ENCODE data around the gene RBMS3. TPM values are rescaled to one million over a fixed set of nuclear protein-coding genes. Genes with fewer than 3 reads are reported as not detected.

RBMS3 gene
- total RNA-seq, 1 experiment from 2014 or later: 0.42 TPM

DNA sequence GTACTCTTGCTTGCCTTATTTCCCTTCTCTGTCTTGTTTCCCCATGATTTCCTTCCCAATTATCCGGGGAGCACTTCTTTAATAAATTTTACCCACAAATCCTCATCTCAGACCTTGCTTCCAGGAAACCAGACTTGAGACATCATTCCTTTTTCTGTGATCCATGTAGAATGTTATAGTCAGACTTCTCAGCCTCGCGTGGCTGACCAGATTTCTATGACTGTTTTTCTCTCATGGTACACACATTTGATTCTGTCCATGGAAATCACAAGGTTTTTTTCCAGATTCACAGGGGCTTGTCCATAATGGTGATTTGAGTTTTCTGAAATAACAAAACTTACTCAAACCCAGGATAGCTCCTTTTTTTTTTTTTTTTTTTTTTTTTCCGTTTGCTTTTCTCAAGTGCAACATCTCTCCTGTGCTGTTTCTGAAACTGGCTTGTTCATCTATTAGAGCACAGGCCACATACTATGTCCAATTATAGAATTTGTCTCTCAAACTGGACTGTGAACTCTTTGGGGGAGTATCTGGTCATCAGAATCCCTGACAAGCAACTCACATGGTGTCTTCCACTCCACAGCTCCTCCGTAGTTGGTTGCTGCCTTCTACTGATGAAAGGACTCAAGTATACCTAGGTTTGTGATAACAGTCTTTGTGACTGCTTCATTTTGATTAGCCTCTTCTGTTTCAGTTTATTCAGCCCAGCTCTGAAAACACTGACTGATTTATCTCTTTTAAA lies 50.8 kb downstream of the RBMS3 start:
- H3K27me3 ChIP-seq (ENCODE audit: insufficient read depth, low read length): no peaks in the 10 kb centered on the region
- H3K9me3 ChIP-seq (ENCODE audit: control insufficient read depth in 1 of 2, insufficient read depth in 1 of 2, low read depth in 1 of 2, low read length in 2 of 2): no peaks in the 10 kb centered on the region
- H3K27ac ChIP-seq (ENCODE audit: low read depth, low read length): no peak overlapping the region
- H3K9me2 ChIP-seq (ENCODE audit: insufficient read depth): no peaks in the 10 kb centered on the region
- no peak overlapping the region for H3K4me2 ChIP-seq (ENCODE audit: low read length)
- no peak overlapping the region for H2AFZ ChIP-seq (ENCODE audit: low read depth, low read length, poor library complexity, severe bottlenecking)
- H3K4me1 ChIP-seq (ENCODE audit: control insufficient read depth in 1 of 2, insufficient read depth in 2 of 2, low read length in 2 of 2): peaks cover 0 to 8% of the 10 kb centered on the region in 2 experiments; a peak in 1 of 4 replicates
- intact Hi-C loops (cut with micrococcal nuclease): no loop called here
- POLR2A ChIA-PET: no interaction called here
- TF ChIP-seq SP1 (IDR thresholded peaks at IDR 0.05; ENCODE audit: low read depth) (no peak), FOSL1 (IDR thresholded peaks at IDR 0.05; ENCODE audit: low read depth) (no peak), SIN3A (IDR thresholded peaks at IDR 0.05; ENCODE audit: low read depth) (no peak), YY1 (IDR thresholded peaks at IDR 0.05; ENCODE audit: extremely low read depth, insufficient replicate concordance, low read depth, low read length) (no peak), POLR2A (IDR thresholded peaks at IDR 0.05; ENCODE audit: borderline replicate concordance, extremely low read depth, insufficient read depth, insufficient read length) (no peak), CEBPB (IDR thresholded peaks at IDR 0.05; ENCODE audit: low read depth) (no peak), SRF (IDR thresholded peaks at IDR 0.05; ENCODE audit: low read depth) (no peak), ELF1 (IDR thresholded peaks at IDR 0.05; ENCODE audit: borderline replicate concordance, low read depth) (no peak), JUND (IDR thresholded peaks at IDR 0.05) (no peak)
- TF ChIP-seq, protein P1, sequence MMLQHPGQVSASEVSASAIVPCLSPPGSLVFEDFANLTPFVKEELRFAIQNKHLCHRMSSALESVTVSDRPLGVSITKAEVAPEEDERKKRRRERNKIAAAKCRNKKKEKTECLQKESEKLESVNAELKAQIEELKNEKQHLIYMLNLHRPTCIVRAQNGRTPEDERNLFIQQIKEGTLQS (IDR thresholded peaks at IDR 0.05): no peak
- TF ChIP-seq, protein P2, sequence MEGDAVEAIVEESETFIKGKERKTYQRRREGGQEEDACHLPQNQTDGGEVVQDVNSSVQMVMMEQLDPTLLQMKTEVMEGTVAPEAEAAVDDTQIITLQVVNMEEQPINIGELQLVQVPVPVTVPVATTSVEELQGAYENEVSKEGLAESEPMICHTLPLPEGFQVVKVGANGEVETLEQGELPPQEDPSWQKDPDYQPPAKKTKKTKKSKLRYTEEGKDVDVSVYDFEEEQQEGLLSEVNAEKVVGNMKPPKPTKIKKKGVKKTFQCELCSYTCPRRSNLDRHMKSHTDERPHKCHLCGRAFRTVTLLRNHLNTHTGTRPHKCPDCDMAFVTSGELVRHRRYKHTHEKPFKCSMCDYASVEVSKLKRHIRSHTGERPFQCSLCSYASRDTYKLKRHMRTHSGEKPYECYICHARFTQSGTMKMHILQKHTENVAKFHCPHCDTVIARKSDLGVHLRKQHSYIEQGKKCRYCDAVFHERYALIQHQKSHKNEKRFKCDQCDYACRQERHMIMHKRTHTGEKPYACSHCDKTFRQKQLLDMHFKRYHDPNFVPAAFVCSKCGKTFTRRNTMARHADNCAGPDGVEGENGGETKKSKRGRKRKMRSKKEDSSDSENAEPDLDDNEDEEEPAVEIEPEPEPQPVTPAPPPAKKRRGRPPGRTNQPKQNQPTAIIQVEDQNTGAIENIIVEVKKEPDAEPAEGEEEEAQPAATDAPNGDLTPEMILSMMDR (IDR thresholded peaks at IDR 0.05 in 2 of 3, conservative IDR thresholded peaks at IDR 0.05 in 1 of 3; ENCODE audit: borderline replicate concordance in 1 of 3, insufficient read depth in 1 of 3, low read depth in 2 of 3, low read length in 2 of 3): no peak
- TF ChIP-seq, protein P3, sequence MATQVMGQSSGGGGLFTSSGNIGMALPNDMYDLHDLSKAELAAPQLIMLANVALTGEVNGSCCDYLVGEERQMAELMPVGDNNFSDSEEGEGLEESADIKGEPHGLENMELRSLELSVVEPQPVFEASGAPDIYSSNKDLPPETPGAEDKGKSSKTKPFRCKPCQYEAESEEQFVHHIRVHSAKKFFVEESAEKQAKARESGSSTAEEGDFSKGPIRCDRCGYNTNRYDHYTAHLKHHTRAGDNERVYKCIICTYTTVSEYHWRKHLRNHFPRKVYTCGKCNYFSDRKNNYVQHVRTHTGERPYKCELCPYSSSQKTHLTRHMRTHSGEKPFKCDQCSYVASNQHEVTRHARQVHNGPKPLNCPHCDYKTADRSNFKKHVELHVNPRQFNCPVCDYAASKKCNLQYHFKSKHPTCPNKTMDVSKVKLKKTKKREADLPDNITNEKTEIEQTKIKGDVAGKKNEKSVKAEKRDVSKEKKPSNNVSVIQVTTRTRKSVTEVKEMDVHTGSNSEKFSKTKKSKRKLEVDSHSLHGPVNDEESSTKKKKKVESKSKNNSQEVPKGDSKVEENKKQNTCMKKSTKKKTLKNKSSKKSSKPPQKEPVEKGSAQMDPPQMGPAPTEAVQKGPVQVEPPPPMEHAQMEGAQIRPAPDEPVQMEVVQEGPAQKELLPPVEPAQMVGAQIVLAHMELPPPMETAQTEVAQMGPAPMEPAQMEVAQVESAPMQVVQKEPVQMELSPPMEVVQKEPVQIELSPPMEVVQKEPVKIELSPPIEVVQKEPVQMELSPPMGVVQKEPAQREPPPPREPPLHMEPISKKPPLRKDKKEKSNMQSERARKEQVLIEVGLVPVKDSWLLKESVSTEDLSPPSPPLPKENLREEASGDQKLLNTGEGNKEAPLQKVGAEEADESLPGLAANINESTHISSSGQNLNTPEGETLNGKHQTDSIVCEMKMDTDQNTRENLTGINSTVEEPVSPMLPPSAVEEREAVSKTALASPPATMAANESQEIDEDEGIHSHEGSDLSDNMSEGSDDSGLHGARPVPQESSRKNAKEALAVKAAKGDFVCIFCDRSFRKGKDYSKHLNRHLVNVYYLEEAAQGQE (IDR thresholded peaks at IDR 0.05; ENCODE audit: low read depth): no peak
- TF ChIP-seq, protein P4, sequence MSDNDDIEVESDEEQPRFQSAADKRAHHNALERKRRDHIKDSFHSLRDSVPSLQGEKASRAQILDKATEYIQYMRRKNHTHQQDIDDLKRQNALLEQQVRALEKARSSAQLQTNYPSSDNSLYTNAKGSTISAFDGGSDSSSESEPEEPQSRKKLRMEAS (IDR thresholded peaks at IDR 0.05): no peak
- RAD21 ChIA-PET (ENCODE audit: low non-redundant PET in 1 of 2, low total read pairs in 2 of 2, uncharacterized antibody in 2 of 2, unreplicated experiment in 2 of 2): no interaction called here
- no peaks in the 10 kb centered on the region for H3K79me2 ChIP-seq (ENCODE audit: insufficient read depth, low read length)
- DNase-seq (ENCODE audit: low read depth, low spot score) (no peak), ATAC-seq (no peak)
- no peaks in the 10 kb centered on the region for H3K36me3 ChIP-seq (ENCODE audit: control insufficient read depth in 1 of 2, insufficient read depth in 2 of 2, low read length in 2 of 2)
- CTCF ChIA-PET: no interaction called here
- no peaks in the 10 kb centered on the region for H4K20me1 ChIP-seq (ENCODE audit: insufficient read depth)
- no peak overlapping the region for H3K9ac ChIP-seq (ENCODE audit: low read length)
- H3K4me3 ChIP-seq (replicated peaks in 1 of 2; ENCODE audit: low read depth in 1 of 2, low read length in 2 of 2): no peak overlapping the region
- BruUV-seq (replicated peaks): no TSS peak

All from HCT116 (cell line).